Stimulated activated CD8-positive, alpha-beta memory T cell treated with anti-CD3 and anti-CD28 coated beads, Interleukin-4, amount 100 ng/mL, for 24 hours (primary cell): Measurements from ENCODE around the gene ZNF274.
A peak's percentile ranks its signal among the peaks of the same experiment; 100 is the strongest.
"Not testable (repeated sequence)": the region's sequence is repeated elsewhere in the genome, so short reads cannot be mapped to it uniquely, and the experiment has no call there.

Experiments used
- DNase-seq: peaks from one replicate; pipeline ENCODE4 v3.0.0-alpha.2; 2020; ENCODE audit warnings: low read depth

ZNF274 gene

DNA sequence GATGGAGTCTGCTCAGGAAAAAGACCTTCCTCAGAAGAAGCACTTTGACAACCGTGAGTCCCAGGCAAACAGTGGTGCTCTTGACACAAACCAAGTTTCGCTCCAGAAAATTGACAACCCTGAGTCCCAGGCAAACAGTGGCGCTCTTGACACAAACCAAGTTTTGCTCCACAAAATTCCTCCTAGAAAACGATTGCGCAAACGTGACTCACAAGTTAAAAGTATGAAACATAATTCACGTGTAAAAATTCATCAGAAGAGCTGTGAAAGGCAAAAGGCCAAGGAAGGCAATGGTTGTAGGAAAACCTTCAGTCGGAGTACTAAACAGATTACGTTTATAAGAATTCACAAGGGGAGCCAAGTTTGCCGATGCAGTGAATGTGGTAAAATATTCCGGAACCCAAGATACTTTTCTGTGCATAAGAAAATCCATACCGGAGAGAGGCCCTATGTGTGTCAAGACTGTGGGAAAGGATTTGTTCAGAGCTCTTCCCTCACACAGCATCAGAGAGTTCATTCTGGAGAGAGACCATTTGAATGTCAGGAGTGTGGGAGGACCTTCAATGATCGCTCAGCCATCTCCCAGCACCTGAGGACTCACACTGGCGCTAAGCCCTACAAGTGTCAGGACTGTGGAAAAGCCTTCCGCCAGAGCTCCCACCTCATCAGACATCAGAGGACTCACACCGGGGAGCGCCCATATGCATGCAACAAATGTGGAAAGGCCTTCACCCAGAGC lies 29.6 kb downstream of the ZNF274 start:
- DNase-seq: no peak

DNA sequence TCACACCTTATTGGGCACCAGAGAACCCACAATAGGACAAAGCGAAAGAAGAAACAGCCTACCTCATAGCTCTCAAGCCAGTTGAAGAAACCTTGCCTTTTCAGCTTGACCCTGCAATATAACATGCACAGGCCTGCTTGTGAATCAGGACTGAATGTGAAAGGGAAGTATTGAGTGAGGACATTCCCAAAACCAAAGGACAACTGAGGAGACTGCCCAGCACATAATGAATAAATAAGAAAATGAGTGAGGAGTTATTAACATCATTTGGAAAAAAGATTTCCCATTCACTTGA lies 30.2 kb downstream of the ZNF274 start:
- no peak for DNase-seq

DNA sequence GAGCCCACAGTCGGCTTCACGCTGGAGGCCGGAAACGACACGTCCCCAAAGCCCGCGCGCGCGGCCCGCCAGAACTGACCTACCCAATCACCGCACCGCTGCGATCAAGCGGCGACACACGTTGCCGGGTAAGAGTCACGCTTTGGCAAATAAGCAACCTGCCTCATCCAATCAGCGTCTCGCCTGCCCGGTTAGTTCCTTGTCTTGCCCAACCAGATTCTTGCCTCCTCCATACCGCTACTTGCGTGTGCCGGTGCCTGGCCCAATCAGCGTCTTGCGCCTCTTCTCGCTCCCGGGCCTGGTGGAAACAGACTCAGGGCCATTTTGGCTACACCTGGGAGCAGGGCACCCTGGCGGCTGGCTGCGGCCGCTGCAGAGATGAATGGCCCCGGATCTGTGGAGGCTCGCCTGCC lies 34.2 kb downstream of the ZNF274 start:
- no peak for DNase-seq

DNA sequence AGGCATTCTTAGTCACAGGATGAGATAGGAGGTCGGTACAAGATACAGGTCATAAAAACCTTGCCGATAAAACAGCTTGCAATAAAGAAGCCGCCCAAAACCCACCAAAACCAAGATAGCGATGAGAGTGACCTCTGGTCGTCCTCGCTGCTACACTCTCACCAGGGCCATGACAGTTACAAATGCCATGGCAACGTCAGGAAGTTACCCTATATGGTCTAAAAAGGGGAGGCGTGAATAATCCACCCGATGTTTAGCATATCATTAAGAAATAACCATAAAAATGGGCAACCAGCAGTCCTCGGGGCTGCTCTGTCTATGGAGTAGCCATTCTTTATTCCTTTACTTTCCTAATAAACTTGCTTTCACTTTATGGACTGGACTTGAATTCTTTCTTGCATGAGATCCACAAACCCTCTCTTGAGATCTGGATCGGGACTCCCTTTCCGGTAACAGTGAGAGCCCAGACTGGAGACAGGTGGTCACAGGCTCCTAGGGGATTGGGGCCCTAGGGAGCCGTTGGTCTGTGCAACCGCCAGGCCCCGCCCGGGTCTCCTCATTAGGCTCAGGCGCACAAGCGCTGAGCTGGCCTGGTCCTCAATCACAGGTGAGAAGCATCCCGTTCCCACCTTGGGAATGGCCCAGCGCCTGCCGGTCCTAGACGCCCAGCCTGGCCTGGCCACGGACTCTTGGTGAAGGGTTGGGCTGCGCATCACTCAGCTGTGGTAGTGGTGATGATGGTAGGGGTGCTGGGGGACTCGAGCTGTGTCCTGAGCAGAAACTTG lies 34.9 kb downstream of the ZNF274 start:
- DNase-seq: no peak

DNA sequence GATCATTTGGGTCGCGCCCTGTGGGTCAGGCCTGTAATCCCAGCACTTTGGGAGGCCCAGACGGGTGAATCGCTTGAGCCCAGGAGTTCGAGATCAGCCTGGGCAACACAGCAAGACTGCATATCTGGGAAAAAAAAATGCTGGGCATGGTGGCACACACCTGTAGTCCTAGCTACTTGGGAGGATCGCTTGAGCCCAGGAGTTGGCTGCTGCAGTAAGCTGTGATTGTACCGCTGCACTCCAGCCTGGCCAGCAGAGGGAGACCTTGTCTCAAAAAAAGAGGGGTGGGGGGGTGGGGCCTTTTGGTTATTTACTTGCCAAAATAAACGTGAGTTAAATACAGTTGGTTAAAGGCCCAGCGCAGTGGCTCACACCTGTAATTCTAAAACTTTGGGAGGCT lies 36.0 kb downstream of the ZNF274 start:
- no peak for DNase-seq

DNA sequence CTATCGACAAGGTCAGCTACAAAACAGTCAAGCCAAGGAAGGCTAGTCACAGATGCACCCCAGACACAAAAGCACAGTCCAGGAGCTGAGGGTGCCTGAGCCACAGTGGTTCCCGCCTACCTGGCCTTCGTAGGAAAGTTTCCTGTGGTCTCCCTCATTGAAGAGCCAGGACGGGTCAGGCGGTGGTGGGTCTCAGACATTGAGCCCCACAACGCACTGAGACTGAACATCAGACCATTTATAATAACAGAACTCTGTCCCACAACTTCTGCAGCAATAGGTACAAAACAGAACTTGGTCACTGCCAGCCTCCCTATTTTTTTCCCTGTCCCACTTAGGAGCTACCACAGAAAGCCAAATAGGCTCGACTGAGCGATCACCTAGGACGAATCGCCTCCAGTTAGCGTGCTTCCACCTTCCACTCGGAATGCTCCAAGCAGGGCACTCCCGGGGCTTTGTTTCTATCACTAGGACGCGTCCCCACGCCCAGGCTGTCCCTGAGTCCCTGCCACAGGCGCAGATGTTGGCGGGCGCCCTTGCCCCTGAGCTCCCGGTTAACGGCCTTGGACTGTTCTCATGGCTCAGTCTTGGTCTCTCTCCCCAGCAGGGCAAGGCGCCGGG lies 45.2 kb downstream of the ZNF274 start:
- DNase-seq: no peak

DNA sequence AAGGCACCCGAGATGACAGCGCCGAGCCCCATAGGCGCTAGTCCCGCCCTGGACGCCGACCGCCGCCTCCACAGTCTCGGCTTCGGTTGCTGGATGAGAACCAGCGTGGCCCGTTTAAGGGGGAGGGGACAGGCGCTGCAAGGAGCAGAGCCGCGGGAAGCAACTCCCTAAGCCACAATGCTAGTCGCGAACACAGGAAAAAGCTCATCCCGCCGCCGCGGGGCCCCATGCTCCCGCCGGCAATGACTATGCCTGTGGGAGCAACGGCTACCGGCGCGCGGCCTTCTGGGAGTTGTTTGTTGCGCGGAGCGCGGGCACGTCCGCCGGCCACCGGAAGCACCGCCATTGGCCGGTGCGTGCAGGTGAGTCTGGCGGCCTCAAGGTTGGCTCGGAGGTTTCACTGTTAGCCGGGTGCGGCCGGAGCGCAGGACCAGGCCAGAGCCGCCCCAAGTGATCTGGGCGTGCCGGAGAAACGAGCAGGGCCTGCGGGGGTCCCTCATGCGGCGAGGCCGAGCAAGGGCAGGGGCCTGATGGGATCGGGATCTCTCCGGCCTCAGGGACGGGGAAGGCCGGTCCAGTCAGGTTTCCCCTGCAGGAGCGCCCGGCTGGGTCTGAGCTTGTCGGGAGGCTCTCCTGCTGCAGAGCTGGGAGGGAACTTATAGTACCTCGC lies 45.9 kb downstream of the ZNF274 start, which contains the start of gene ZNF544:
TSS of gene ZNF544 (plus strand) at position 330 of the 670 bp plus-strand sequence. CDS start 15,110 bp downstream, outside the sequence.
- peak; percentile 51 for DNase-seq

DNA sequence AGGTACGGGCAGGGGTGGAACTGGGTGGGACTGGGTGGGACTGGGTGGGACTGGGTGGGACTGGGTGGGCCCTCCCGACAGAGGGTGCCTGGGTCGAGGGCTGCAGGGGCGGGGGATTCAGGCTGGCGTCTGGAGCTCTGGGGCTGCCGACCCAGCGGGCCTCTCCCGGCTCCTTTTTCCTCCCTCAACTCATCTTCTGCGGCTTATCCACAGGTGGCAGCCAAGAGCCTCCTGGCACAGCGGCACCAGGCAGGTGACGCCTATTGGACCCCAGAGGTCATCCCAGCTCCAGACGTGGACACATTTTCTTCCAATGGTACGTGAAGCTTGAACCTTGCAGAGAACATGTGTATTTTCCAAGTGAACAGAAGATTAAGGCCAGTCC lies 46.4 kb downstream of the ZNF274 start:
- DNase-seq: no peak

DNA sequence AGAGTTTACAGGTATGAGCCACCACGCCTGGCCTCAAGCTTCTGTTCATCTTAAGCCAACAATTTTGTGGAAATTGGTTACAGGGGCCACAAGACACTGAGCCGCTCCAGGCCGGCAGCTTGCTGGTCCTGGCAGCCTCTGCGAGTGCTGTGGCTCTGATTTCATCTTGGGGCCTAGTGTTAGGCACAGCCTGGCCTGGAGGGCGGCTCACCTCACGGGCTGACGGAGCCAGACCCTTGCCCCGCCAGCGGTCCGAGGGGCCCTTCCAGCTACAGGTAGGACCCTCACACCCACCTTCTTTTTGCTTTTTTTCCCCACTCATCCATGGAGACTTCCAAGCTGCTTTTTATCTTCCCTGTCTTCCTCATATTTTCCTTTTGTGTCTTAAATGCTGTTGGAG lies 54.5 kb downstream of the ZNF274 start:
- DNase-seq: no peak

DNA sequence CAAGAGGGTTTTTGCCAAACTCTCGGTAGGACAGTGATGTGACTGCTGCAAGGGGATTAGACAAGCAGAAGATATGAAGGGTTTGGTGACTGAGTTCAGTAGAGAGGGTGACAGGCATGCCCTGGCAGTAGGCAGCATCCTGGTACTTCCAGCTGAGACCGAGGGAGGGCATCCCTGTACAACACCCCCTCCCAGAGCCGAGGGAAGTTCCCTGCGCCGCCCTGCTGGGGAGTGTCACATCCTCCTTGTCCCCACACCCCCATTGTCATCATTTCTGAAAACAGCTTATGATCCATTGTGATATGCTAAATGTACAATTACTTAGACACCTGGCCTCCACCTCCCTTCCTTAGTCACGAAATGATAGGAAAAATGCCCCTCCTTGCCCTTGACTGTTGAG lies 60.5 kb downstream of the ZNF274 start:
- DNase-seq: no peak

DNA sequence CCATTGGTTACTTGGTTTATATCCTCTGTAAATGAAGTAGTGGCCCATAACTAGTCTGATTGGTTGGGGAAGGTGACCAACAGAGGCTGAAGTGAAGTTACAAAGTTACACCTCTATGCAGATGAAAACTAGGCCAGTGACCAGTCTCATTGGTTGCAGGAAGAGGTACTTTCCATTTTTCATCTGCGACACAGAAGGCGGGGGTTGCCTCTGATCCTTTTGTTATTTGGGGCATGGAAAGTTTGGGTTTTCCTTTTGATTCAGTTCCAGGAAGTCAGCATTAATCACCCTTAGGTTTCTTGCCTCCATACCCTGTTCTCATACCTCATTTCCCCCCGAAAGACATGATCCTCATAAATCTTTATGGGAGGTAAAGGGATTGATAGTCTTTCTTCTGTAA lies 66.0 kb downstream of the ZNF274 start:
- no peak for DNase-seq

DNA sequence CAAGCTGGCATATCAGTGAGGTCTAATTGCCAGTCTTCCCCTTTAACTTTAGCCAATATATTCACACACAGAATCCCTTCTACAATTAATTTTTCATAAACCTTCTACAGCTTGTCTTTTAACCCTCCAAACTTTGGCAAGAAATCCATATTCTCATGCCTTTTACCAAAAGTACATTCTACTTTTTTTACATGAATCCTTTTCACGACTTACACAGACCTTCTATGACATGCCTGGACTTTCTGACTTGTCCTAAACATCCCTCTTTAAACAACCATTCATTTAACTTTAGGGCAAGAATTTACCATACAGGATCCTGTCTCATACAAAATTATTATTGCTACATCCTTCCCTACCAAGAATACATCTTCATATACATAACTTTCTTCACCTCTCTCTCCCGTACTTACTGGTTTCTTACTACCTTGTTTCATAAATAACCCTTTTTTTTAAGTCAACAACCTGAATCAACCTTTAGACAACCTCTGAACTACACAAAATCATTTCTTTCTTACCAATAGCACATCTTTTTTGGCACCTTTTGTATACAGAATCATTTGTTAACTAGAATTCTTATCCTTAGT lies 69.3 kb downstream of the ZNF274 start:
- DNase-seq: no peak

DNA sequence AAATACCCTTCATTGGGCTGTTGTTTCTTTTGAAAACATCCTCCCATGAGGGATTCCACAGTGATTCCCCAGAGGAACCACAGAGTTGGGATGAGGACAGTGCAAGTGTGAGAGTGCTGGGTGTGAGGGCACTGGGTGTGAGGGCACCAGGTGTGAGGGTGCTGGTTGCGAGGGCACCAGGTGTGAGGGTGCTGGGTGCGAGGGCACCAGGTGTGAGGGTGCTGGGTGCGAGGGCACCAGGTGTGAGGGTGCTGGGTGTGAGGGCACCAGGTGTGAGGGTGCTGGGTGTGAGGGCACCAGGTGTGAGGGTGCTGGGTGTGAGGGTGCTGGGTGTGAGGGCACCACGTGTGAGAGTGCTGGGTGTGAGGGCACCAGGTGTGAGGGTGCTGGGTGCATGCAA lies 75.4 kb downstream of the ZNF274 start:
- DNase-seq: not testable (repeated sequence)

DNA sequence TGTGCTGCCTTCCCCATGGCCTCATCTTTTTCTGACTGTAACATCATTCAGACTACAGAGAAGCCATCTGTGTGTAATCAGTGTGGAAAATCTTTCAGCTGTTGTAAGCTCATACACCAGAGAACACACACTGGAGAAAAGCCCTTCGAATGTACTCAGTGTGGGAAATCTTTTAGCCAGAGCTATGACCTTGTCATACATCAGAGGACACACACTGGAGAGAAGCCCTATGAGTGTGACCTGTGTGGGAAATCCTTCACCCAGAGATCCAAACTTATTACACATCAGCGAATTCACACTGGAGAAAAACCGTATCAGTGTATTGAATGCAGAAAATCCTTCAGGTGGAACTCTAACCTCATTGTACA lies 78.7 kb downstream of the ZNF274 start:
- DNase-seq: no peak

DNA sequence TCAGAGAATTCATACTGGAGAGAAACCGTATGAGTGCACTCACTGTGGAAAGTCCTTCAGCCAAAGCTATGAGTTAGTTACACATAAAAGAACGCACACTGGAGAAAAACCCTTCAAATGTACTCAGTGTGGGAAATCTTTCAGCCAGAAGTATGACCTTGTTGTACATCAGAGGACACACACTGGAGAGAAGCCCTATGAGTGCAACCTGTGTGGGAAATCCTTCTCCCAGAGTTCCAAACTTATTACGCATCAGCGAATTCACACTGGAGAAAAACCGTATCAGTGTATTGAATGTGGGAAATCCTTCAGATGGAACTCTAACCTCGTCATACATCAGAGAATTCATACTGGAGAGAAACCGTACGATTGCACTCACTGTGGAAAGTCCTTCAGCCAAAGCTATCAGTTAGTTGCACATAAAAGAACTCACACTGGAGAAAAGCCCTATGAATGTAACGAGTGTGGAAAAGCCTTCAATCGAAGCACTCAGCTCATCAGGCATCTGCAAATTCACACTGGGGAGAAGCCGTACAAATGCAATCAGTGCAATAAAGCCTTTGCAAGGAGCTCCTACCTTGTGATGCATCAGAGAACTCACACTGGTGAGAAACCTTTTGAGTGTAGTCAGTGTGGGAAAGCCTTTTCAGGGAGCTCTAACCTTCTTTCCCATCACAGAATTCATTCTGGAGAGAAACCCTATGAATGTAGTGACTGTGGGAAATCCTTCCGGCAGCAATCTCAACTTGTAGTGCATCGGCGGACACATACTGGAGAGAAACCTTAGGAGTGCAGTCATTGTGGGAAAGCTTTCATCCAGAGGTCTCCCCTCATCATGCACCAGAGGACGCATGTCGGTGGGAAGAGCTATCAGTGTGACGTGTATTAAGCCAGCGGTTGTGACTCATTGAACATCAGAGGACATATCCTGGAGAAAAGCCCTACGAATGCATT lies 79.4 kb downstream of the ZNF274 start:
- DNase-seq: no peak

DNA sequence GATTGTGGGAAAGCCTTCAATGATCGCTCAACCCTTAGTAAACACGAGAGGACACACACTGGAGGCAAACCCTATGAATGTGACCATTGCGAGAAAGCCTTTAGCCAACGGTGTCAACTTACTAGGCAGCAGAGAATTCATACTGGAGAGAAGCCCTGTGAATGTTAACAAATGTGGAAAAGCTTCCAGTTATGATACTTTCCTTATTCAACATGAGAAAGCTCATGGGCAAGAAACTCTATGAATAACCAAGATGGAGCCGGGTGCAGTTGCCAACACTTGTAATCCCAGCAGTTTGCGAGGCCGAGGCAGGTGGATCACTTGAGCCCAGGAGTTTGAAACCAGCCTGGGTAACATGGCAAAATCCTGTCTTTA lies 80.0 kb downstream of the ZNF274 start:
- DNase-seq: no peak
